Heart left ventricle (tissue), 13 donors: ENCODE results near the gene CSF1.

Experiments used
- CTCF ChIP-seq, 12 donors: fragments of 200-600 bp; sonication (generic) in 4 of 12; IDR thresholded peaks; one replicate each; pipeline versions ENCODE4 v1.5.0 to v1.8.0; 2018 to 2022; ENCODE audit warnings: antibody characterized with exemption in 12 of 12, mild to moderate bottlenecking in 5 of 12
- POLR2A ChIP-seq, 2 donors: fragments of 450-650 bp; IDR thresholded peaks; one replicate each; pipeline ENCODE4 v1.6.1; 2017; ENCODE audit warnings: antibody characterized with exemption in 2 of 2, mild to moderate bottlenecking in 2 of 2, moderate library complexity in 2 of 2
- donor health status: ischemic (EF 13 %, LVEDD 7.1; RV severe dilation, severe dysfunction).
- donor health status: DM: no; HTN: yes; CAD: no.
- donor health status: DM: no; HTN: no; CAD: no.
- donor health status: ischemic (EF 25% LVEDD 6.9; RV normal size, moderate dysfunction).
- donor health status: ischemic (EF 25% LVEDD 5.7; RV mildly dilated, moderate dysfunction).
- donor health status: ischemic (EF 35%, LVEDD 5.7; RV mildly dilated, moderate dysfunction).
- donor health status: nonischemic (EF 11% LVEDD 7.7; RV severe dilation, severe dysfunction).
- donor health status: DM: yes; HTN: yes; CAD: no.
- donor health status: PGD.
- donor health status: ischemic (EF 29% LVEDD 5.4; RV normal size, mild dysfunction).
- donor health status: nonischemic (EF 23%, LVEDD 6.1; RV moderate dilation, normal function).

GRCh38 chr1:109960745-109961094 lies 50.1 kb downstream of the CSF1 start:
- TF ChIP-seq CTCF (IDR thresholded peaks at IDR 0.05) (no peak), POLR2A (IDR thresholded peaks at IDR 0.05) (no peak)
